Measurements from ENCODE around the gene SELP. TPM values are rescaled to one million over a fixed set of nuclear protein-coding genes. Genes with fewer than 3 reads are reported as not detected.
A peak's percentile ranks its signal among the peaks of the same experiment; 100 is the strongest.

Gene SELP
- total and polyA plus RNA-seq, 2 of the 13 experiments (the other 11 are each of a cell fraction or from before 2014, with no cell fraction given): 0.11 TPM; not detected in 1

GRCh38 chr1:169634145-169634544, 4.2 kb upstream of the SELP start:
- no peaks in the 10 kb centered on the region for H3K36me3 ChIP-seq (replicated peaks in 1 of 2; ENCODE audit: control insufficient read depth in 1 of 2, insufficient read depth in 2 of 2, low read length in 2 of 2)
- H3K79me2 ChIP-seq (ENCODE audit: insufficient read depth, low read length): no peaks in the 10 kb centered on the region
- CTCF ChIA-PET (ENCODE audit: low intra/inter-chr PET ratio, low total read pairs): no interaction called here
- ATAC-seq (no peak), FAIRE-seq (no peak), DNase-seq (ENCODE audit: low spot score) (no peak)
- TF ChIP-seq ZNF160 (CRISPR knock-in tag; IDR thresholded peaks at IDR 0.05) (peak; percentile 76), HNRNPL (IDR thresholded peaks at IDR 0.05; ENCODE audit: low read depth, low read length) (no peak)
- H3K9ac ChIP-seq (ENCODE audit: insufficient read depth, low read depth, low read length): no peak overlapping the region
- H3K4me3 ChIP-seq (replicated peaks in 1 of 3; ENCODE audit: insufficient read depth in 1 of 3, low read depth in 2 of 3, low read length in 3 of 3): no peak overlapping the region
- intact Hi-C loops (cut with micrococcal nuclease; ENCODE audit: unreplicated experiment): no loop called here
- in situ Hi-C loops (cut with HindIII; ENCODE audit: extremely low pct_ligation_motif_present, low pct_unique_long_range_greater_than_20kb): no loop called here
- no peaks in the 10 kb centered on the region for H3K27me3 ChIP-seq (ENCODE audit: control insufficient read depth in 1 of 2, insufficient read depth in 2 of 2, low read length in 2 of 2)
- no peaks in the 10 kb centered on the region for H3K4me1 ChIP-seq (ENCODE audit: insufficient read depth, low read length)
- no TSS peak for BruUV-seq (replicated peaks)
- 0% methylated on average over 1 of the region's 1 CpG for WGBS (ENCODE audit: low lambda C conversion rate)
- H3K9me3 ChIP-seq (ENCODE audit: low read length): peaks cover 19% of the 10 kb centered on the region
- no peak overlapping the region for H3K27ac ChIP-seq (ENCODE audit: extremely low read length, insufficient read depth, low read length)
- no peaks in the 10 kb centered on the region for H4K20me1 ChIP-seq (ENCODE audit: insufficient read depth, low read length)
- no peak overlapping the region for H3K4me2 ChIP-seq (ENCODE audit: low read depth, low read length)
- no peak overlapping the region for H2AFZ ChIP-seq (ENCODE audit: low read length)
- POLR2A ChIA-PET: no interaction called here

- Histone ChIP-seq H3K9me3 (ENCODE audit: low read length) (peaks cover 19% of the 10 kb centered on the region), H3K27ac (ENCODE audit: extremely low read length, insufficient read depth, low read length) (no peak overlapping the region), H3K79me2 (ENCODE audit: insufficient read depth, low read length) (no peaks in the 10 kb centered on the region), H3K9ac (ENCODE audit: insufficient read depth, low read depth, low read length) (no peak overlapping the region), H3K27me3 (ENCODE audit: control insufficient read depth in 1 of 2, insufficient read depth in 2 of 2, low read length in 2 of 2) (peaks cover 0 to 3% of the 10 kb centered on the region in 2 experiments; a peak in 1 of 5 replicates), H4K20me1 (ENCODE audit: insufficient read depth, low read length) (no peaks in the 10 kb centered on the region), H3K4me1 (ENCODE audit: insufficient read depth, low read length) (no peaks in the 10 kb centered on the region), H3K36me3 (replicated peaks in 1 of 2; ENCODE audit: control insufficient read depth in 1 of 2, insufficient read depth in 2 of 2, low read length in 2 of 2) (no peaks in the 10 kb centered on the region), H3K4me3 (replicated peaks in 1 of 3; ENCODE audit: insufficient read depth in 1 of 3, low read depth in 2 of 3, low read length in 3 of 3) (no peak overlapping the region), H3K4me2 (ENCODE audit: low read depth, low read length) (no peak overlapping the region), H2AFZ (ENCODE audit: low read length) (no peak overlapping the region)
- DNase-seq (ENCODE audit: low spot score) (no peak), ATAC-seq (no peak), FAIRE-seq (no peak)
- in situ Hi-C loops (cut with HindIII; ENCODE audit: extremely low pct_ligation_motif_present, low pct_unique_long_range_greater_than_20kb) (no loop called here), intact Hi-C loops (cut with micrococcal nuclease; ENCODE audit: unreplicated experiment) (no loop called here)
- WGBS (ENCODE audit: low lambda C conversion rate): 1% methylated on average over 3 of the region's 3 CpGs
- POLR2A ChIA-PET: no interaction called here
- CTCF ChIA-PET (ENCODE audit: low intra/inter-chr PET ratio, low total read pairs): no interaction called here
- BruUV-seq (replicated peaks): no TSS peak
- no peak for TF ChIP-seq ZNF580 (CRISPR knock-in tag; IDR thresholded peaks at IDR 0.05; ENCODE audit: borderline replicate concordance, low read depth)
- no peak for TF ChIP-seq ZSCAN20 (CRISPR knock-in tag; IDR thresholded peaks at IDR 0.05; ENCODE audit: borderline replicate concordance)
- TF ChIP-seq REXO4 (CRISPR knock-in tag; IDR thresholded peaks at IDR 0.05; ENCODE audit: borderline replicate concordance): no peak
- TF ChIP-seq NFE2L2 (IDR thresholded peaks at IDR 0.05; ENCODE audit: low read length): no peak
- TF ChIP-seq TFDP1 (CRISPR knock-in tag; IDR thresholded peaks at IDR 0.05; ENCODE audit: borderline replicate concordance): no peak
- TF ChIP-seq ZNF607 (CRISPR knock-in tag; IDR thresholded peaks at IDR 0.05; ENCODE audit: borderline replicate concordance): no peak
- no peak for TF ChIP-seq DPF2 (CRISPR knock-in tag; IDR thresholded peaks at IDR 0.05; ENCODE audit: borderline replicate concordance, low read depth)
- no peak for TF ChIP-seq ZNF839 (CRISPR knock-in tag; IDR thresholded peaks at IDR 0.05; ENCODE audit: borderline replicate concordance)
- no peak for TF ChIP-seq ZFP91 (CRISPR knock-in tag; IDR thresholded peaks at IDR 0.05; ENCODE audit: borderline replicate concordance)
- no peak for TF ChIP-seq ZHX1 (CRISPR knock-in tag; IDR thresholded peaks at IDR 0.05; ENCODE audit: low read depth)
- TF ChIP-seq HOXA7 (CRISPR knock-in tag; IDR thresholded peaks at IDR 0.05): no peak
Observed at GRCh38 chr1:169631249-169631648, 1.3 kb upstream of the SELP start.

Data from HepG2 (cell line).